ENCODE measurements around the gene EIF2S3B. TPM values are rescaled to one million over a fixed set of nuclear protein-coding genes. Genes with fewer than 3 reads are reported as not detected.

EIF2S3B gene
- total RNA-seq, 1 donor from 2014 or later: 2.4 TPM

- H3K27me3 Mint-ChIP-seq: no peaks in the 10 kb centered on the region
- no peaks in the 10 kb centered on the region for H3K9me3 Mint-ChIP-seq (ENCODE audit: low read depth)
- DNase-seq (ENCODE audit: low spot score, unreplicated experiment): no peak
- H3K4me1 Mint-ChIP-seq (ENCODE audit: low read depth): no peaks in the 10 kb centered on the region
- no peak overlapping the region for H3K27ac Mint-ChIP-seq
- no peaks in the 10 kb centered on the region for H3K36me3 Mint-ChIP-seq (ENCODE audit: insufficient read depth)
- no peak for TF ChIP-seq CTCF (IDR thresholded peaks at IDR 0.05; ENCODE audit: unreplicated experiment)
- no peak overlapping the region for H3K4me3 Mint-ChIP-seq (ENCODE audit: low read depth)
These were observed 13.9 kb upstream of the EIF2S3B start for GRCh38 chr12:10491766-10492165.

DNA sequence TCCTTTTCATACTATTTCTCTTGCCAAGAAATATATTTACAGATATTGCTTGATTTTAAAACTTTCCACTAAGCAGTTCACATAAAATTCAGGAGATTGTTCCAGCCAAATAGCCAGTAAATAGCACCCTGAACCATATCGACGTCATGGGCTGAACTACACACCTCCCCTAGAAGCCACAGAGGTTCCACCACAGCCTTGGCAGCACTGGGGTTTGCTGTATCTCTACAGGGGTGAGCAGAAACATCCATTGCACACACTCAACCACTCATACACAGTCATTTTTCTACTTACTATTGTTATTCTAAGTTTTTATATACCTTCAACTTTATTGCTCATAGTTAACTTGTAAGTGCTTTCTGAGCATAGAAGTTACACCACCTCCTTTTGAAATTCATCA is 8.1 kb upstream of the EIF2S3B start:
- no peak for TF ChIP-seq CTCF (IDR thresholded peaks at IDR 0.05; ENCODE audit: unreplicated experiment)
- no peak overlapping the region for H3K4me3 Mint-ChIP-seq (ENCODE audit: low read depth)

DNA sequence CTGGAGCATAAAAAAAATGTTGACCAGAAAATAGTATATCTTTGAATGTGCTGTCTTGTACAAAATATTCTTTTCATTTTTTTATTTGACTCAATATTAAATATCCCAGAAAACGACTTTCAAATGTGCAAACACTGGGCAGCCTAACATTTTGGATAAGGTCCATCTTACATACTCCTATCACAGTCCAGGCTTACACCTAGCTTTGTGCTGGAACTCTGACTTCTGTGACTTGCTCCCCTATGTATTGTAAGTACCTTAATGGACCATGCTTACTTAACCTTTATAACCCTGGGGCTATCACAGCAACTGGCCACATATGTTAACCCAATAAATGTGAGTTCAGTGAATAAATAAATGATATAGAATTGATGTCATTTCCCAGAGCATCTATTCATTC is 7.6 kb upstream of the EIF2S3B start:
- Mint-ChIP-seq H3K27me3 (no peaks in the 10 kb centered on the region), H3K4me1 (ENCODE audit: low read depth) (no peaks in the 10 kb centered on the region), H3K9me3 (ENCODE audit: low read depth) (peaks cover 8% of the 10 kb centered on the region), H3K27ac (no peak overlapping the region), H3K4me3 (ENCODE audit: low read depth) (no peak overlapping the region), H3K36me3 (ENCODE audit: insufficient read depth) (no peaks in the 10 kb centered on the region)
- no peak for TF ChIP-seq CTCF (IDR thresholded peaks at IDR 0.05; ENCODE audit: unreplicated experiment)
- no peak for DNase-seq (ENCODE audit: low spot score, unreplicated experiment)

More for the DNA sequence above, 8.1 kb upstream of the EIF2S3B start:
- H3K4me1 Mint-ChIP-seq (ENCODE audit: low read depth): no peaks in the 10 kb centered on the region
- no peak overlapping the region for H3K27ac Mint-ChIP-seq
- peaks cover 5% of the 10 kb centered on the region for H3K9me3 Mint-ChIP-seq (ENCODE audit: low read depth)
- no peaks in the 10 kb centered on the region for H3K36me3 Mint-ChIP-seq (ENCODE audit: insufficient read depth)
- H3K27me3 Mint-ChIP-seq: no peaks in the 10 kb centered on the region
- no peak for DNase-seq (ENCODE audit: low spot score, unreplicated experiment)

- Mint-ChIP-seq H3K27ac (no peak overlapping the region), H3K4me1 (ENCODE audit: low read depth) (no peaks in the 10 kb centered on the region), H3K4me3 (ENCODE audit: low read depth) (no peak overlapping the region), H3K36me3 (ENCODE audit: insufficient read depth) (no peaks in the 10 kb centered on the region), H3K27me3 (no peaks in the 10 kb centered on the region), H3K9me3 (ENCODE audit: low read depth) (peaks cover 9% of the 10 kb centered on the region)
- no peak for DNase-seq (ENCODE audit: low spot score, unreplicated experiment)
- TF ChIP-seq CTCF (IDR thresholded peaks at IDR 0.05; ENCODE audit: unreplicated experiment): no peak
These were observed 4.7 kb upstream of the EIF2S3B start for GRCh38 chr12:10501030-10501429.

- no peak overlapping the region for H3K4me3 Mint-ChIP-seq (ENCODE audit: low read depth)
- H3K4me1 Mint-ChIP-seq (ENCODE audit: low read depth): no peaks in the 10 kb centered on the region
- H3K27me3 Mint-ChIP-seq: no peaks in the 10 kb centered on the region
- no peak for DNase-seq (ENCODE audit: low spot score, unreplicated experiment)
- no peak for TF ChIP-seq CTCF (IDR thresholded peaks at IDR 0.05; ENCODE audit: unreplicated experiment)
- H3K27ac Mint-ChIP-seq: no peak overlapping the region
- H3K36me3 Mint-ChIP-seq (ENCODE audit: insufficient read depth): no peaks in the 10 kb centered on the region
- peaks cover 17% of the 10 kb centered on the region for H3K9me3 Mint-ChIP-seq (ENCODE audit: low read depth)
These were observed 2.2 kb upstream of the EIF2S3B start for GRCh38 chr12:10503460-10503859.

Measured in progenitor cell of endocrine pancreas (in vitro differentiated cells).